Thoracic aorta (tissue), 2 donors: Measurements from ENCODE around the gene BCAR1. TPM values are rescaled to one million over a fixed set of nuclear protein-coding genes. Genes with fewer than 3 reads are reported as not detected.

ENCODE experiments used
- ATAC-seq: fragments of 150-250 bp; one replicate; pipeline ENCODE4 v1.8.0; 2017; ENCODE audit warnings: low read depth; ENCODE audit not compliant: insufficient number of reproducible peaks, low FRiP score
- DNase-seq: peaks from one replicate; pipeline ENCODE4 v3.0.0-alpha.2; 2020; ENCODE audit warnings: low spot score
- H3K27ac ChIP-seq, 2 donors: fragments of 200-600 bp; sonication (generic); 1 replicate in 1 of 2; 2 replicates in 1 of 2; pipeline ENCODE4 v1.5.1; 2016; ENCODE audit warnings: mild to moderate bottlenecking in 2 of 2, moderate library complexity in 2 of 2
- H3K27me3 ChIP-seq: fragments of 200-600 bp; sonication (generic); replicated peaks from 2 replicates; pipeline ENCODE4 v1.6.0; 2016; ENCODE audit warnings: mild to moderate bottlenecking; ENCODE audit not compliant: insufficient read depth
- H3K36me3 ChIP-seq: fragments of 200-600 bp; sonication (generic); one replicate; pipeline ENCODE4 v1.5.1; 2016
- H3K4me1 ChIP-seq, 2 donors: fragments of 200-600 bp; sonication (generic); 1 replicate in 1 of 2; 2 replicates in 1 of 2; pipeline versions ENCODE4 v1.5.1 to v1.6.0; 2016; ENCODE audit warnings: low read depth in 2 of 2, mild to moderate bottlenecking in 1 of 2; ENCODE audit not compliant: control insufficient read depth in 1 of 2
- H3K4me3 ChIP-seq: fragments of 200-600 bp; sonication (generic); 2 replicates; pipeline ENCODE4 v1.5.1; 2016; ENCODE audit warnings: mild to moderate bottlenecking
- H3K9me3 ChIP-seq: fragments of 200-600 bp; sonication (generic); 2 replicates; pipeline ENCODE4 v1.5.1; 2016
- CTCF ChIP-seq: fragments of 200-600 bp; sonication (generic); IDR thresholded peaks from one replicate; pipeline ENCODE4 v1.5.1; 2019; ENCODE audit warnings: antibody characterized with exemption
- total RNA-seq, 2 donors: library from RNA; depleted of rRNA; stranded (reverse); fragments of >200 nt; gene quantifications; one replicate each; pipeline versions ENCODE4 v1.1.0 to v1.2.3, GENCODE V29; 2016

BCAR1 gene
- total RNA-seq, 2 donors from 2014 or later: 116 to 166 TPM

DNA sequence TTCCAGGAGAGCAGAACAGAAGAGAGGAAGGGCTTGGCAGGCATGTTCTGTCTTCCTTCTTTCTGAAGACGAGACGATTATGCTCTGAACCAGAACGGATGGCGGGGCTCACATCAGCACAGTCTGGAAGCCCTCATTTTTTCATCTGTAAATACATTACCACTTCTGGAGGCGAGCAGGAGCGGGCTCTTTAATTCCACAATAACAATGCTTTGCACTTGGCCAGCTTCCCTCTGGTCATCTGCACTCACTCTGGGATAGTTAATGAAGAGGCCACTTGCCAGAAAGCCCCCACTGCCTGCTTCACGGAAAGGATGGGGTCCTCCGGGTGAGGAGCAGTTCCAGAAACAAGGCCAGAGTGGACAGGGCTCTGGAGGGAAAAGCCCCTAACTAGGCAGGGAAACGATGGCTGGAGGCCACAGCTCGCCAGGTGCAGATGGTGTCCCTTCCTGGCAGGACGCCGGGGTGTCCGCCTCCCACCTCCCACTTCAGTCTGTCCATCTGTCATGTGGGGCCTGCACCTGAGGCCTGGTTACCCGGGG is 13.1 kb upstream of the BCAR1 start:
- ATAC-seq: no peak
- peaks cover 28 to 77% of the 10 kb centered on the region in 2 donors for H3K4me1 ChIP-seq

DNA sequence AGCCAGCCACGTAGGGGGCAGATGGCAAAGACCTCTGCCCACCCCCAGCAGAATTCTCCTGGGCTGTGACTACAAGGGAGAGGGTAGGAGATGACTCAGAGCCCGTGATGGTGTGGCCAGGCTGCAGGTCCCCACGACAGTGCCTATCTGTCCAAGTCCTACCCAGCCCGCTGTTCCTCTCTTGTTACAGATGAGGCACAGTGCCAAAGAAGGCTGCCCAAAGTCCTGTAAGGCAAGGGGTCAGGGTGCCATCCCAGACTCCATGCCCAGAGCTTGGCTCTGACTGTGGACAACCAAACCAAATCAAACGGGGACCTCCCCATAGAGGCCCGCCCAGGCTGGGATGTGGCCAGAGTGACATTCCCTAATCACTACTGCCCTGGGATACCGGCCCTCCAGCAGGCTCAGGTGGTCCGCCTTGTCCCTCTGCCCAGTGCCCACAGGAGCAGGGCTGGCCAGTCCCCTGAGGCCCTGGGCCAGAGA is 12.6 kb upstream of the BCAR1 start:
- no peak for DNase-seq

More for the DNA sequence above, 13.1 kb upstream of the BCAR1 start:
- Histone ChIP-seq H3K27me3 (no peaks in the 10 kb centered on the region), H3K27ac (peak overlapping the region; percentile 92 to 100), H3K4me3 (peak overlapping the region; percentile 99), H3K9me3 (no peaks in the 10 kb centered on the region), H3K36me3 (no peaks in the 10 kb centered on the region)
- DNase-seq: no peak
- TF ChIP-seq CTCF: no peak

DNA sequence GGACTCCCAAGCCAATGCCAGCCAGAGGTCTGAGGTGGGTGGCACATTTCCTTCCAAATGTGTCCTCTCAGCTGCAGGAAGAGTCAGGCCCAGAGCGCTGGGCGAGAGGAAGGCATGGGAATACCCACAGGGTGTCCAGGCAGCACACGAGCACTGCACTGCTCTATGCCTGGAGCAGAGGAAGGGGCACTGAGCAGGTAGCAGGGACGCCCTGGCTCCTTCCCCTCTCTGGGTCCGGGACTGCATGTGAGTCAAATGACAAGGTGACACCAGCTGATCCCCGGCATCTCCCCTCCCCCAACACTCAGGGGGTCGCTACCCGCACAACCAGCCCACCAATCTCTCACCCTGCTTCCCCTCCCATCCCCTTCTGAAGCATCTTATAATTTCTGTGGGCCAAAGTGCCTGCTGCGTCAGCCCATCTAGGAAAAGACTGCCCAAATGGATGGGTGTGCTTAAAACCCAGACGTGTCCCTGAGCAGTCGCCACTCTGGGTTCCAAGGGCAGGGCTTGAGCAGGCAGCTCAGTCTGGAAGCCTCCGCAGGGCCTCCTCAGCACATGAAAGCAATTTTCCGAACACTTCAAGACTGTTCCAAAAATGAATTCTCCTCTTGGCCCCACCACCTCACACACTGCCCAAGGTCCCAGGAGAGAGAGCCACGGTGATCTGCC is 12.0 kb upstream of the BCAR1 start:
- H3K9me3 ChIP-seq: no peaks in the 10 kb centered on the region
- DNase-seq: no peak
- no peaks in the 10 kb centered on the region for H3K27me3 ChIP-seq
- ATAC-seq: peak; percentile 6
- H3K4me1 ChIP-seq: peaks cover 32 to 88% of the 10 kb centered on the region in 2 donors
- H3K4me3 ChIP-seq: peak overlapping the region; percentile 99
- H3K27ac ChIP-seq: peak overlapping the region; percentile 92 to 100
- no peaks in the 10 kb centered on the region for H3K36me3 ChIP-seq
- TF ChIP-seq CTCF: no peak

More for the DNA sequence above, 12.6 kb upstream of the BCAR1 start:
- peak; percentile 15 for ATAC-seq
- Histone ChIP-seq H3K27me3 (no peaks in the 10 kb centered on the region), H3K4me3 (peak overlapping the region; percentile 99), H3K27ac (peak overlapping the region; percentile 92 to 100), H3K4me1 (peaks cover 28 to 82% of the 10 kb centered on the region in 2 donors), H3K9me3 (no peaks in the 10 kb centered on the region), H3K36me3 (no peaks in the 10 kb centered on the region)
- no peak for TF ChIP-seq CTCF

DNA sequence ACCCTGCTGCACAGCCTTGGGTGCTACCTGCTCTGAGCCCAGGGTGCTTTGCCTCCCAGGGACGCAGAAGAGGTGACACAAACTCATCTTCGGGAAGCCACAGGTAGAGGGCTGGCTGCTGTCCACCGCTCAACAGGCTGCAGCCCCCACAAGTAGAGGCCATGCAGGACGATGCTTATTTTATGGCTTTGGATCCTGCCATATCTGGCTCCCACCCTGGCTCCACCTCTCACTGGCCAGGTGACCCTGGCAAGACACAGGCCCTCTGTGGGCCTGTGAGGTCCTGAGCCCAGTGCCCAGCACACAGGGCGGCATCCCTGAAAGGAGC is 11.3 kb upstream of the BCAR1 start:
- peak overlapping the region; percentile 99 for H3K4me3 ChIP-seq
- DNase-seq: no peak
- H3K27ac ChIP-seq: peak overlapping the region; percentile 92 to 100
- no peaks in the 10 kb centered on the region for H3K9me3 ChIP-seq
- H3K27me3 ChIP-seq: no peaks in the 10 kb centered on the region
- H3K36me3 ChIP-seq: no peaks in the 10 kb centered on the region
- TF ChIP-seq CTCF: no peak
- peaks cover 37 to 88% of the 10 kb centered on the region in 2 donors for H3K4me1 ChIP-seq
- no peak for ATAC-seq

DNA sequence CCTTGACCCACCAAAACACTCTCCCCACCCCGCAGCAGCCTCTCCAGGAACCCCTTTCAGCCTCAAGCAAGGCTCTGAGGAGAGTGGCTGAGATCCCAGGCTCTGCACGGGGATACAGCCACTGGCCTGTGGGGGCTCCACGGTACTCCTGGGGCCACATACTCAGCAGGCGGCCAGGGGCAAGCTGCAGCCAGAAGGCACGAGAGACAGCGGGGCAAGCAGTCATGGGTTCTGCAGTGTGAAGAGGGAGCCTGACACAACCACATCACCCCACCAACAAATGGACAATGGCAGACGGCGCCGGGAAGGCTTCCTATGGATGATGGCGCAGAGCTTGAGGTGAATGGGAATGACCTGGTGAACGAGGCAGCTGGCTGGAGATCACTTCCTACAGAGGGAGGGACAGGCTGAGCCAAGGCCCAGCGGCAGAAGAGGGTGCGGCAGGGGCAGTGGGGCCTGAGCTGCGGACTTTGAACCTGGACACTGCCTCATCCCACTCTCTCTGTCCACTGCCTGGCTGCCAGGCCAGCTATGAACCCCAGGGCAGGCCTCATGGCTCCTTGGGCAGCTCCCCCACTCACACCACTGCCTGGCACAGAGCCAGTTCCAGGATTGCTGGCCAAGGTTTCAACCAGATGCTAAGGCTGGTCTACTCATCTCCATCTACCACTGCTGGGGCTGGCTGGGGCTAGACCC is 10.8 kb upstream of the BCAR1 start:
- peak overlapping the region; percentile 99 for H3K4me3 ChIP-seq
- H3K27ac ChIP-seq: peak overlapping the region; percentile 92 to 100

More for the DNA sequence above, 10.8 kb upstream of the BCAR1 start:
- Histone ChIP-seq H3K27me3 (no peaks in the 10 kb centered on the region), H3K36me3 (no peaks in the 10 kb centered on the region), H3K4me1 (peaks cover 40 to 88% of the 10 kb centered on the region in 2 donors), H3K9me3 (no peaks in the 10 kb centered on the region)
- DNase-seq: no peak
- ATAC-seq: no peak
- TF ChIP-seq CTCF: no peak
